ENCODE results near the gene USP48.

The USP48 gene

GRCh38 chr1:21749109-21749508, 33.8 kb downstream of the USP48 start:
- DNase-seq (ENCODE audit: low read depth), result no peak

GRCh38 chr1:21743476-21743875, 39.5 kb downstream of the USP48 start:
- DNase-seq (ENCODE audit: low read depth), result no peak

GRCh38 chr1:21742578-21742977, 40.4 kb downstream of the USP48 start:
- no peak for DNase-seq (ENCODE audit: low read depth)

GRCh38 chr1:21741206-21741605, 41.7 kb downstream of the USP48 start:
- no peak for DNase-seq (ENCODE audit: low read depth)

GRCh38 chr1:21736876-21737275, 46.1 kb downstream of the USP48 start:
- no peak for DNase-seq (ENCODE audit: low read depth)

- no peak for DNase-seq (ENCODE audit: low read depth)
Measured at GRCh38 chr1:21736011-21736410, 46.9 kb downstream of the USP48 start.

GRCh38 chr1:21734526-21734925, 48.4 kb downstream of the USP48 start:
- DNase-seq (ENCODE audit: low read depth), result no peak

- DNase-seq (ENCODE audit: low read depth), result no peak
Measured at GRCh38 chr1:21732664-21733063, 50.3 kb downstream of the USP48 start.

GRCh38 chr1:21725748-21726392, 57.1 kb downstream of the USP48 start:
- DNase-seq (ENCODE audit: low read depth), result no peak

GRCh38 chr1:21724570-21724969, 58.4 kb downstream of the USP48 start:
- DNase-seq (ENCODE audit: low read depth), result no peak

GRCh38 chr1:21724098-21724497, 58.9 kb downstream of the USP48 start:
- DNase-seq (ENCODE audit: low read depth), result no peak

GRCh38 chr1:21721295-21721985, 61.5 kb downstream of the USP48 start:
- no peak for DNase-seq (ENCODE audit: low read depth)

- DNase-seq (ENCODE audit: low read depth), result no peak
Measured at GRCh38 chr1:21716169-21716568, 66.8 kb downstream of the USP48 start.

- no peak for DNase-seq (ENCODE audit: low read depth)
Measured at GRCh38 chr1:21707891-21708290, 75.1 kb downstream of the USP48 start.

GRCh38 chr1:21707086-21707840, 75.7 kb downstream of the USP48 start:
- no peak for DNase-seq (ENCODE audit: low read depth)

- no peak for DNase-seq (ENCODE audit: low read depth)
Measured at GRCh38 chr1:21706151-21706835, 76.7 kb downstream of the USP48 start.

GRCh38 chr1:21705303-21705980, 77.5 kb downstream of the USP48 start:
- no peak for DNase-seq (ENCODE audit: low read depth)

- DNase-seq (ENCODE audit: low read depth), result no peak
Measured at GRCh38 chr1:21704145-21704544, 78.8 kb downstream of the USP48 start.

- DNase-seq (ENCODE audit: low read depth), result no peak
Measured at GRCh38 chr1:21703318-21703963, 79.5 kb downstream of the USP48 start.

GRCh38 chr1:21702780-21703179, 80.2 kb downstream of the USP48 start:
- DNase-seq (ENCODE audit: low read depth), result no peak

GRCh38 chr1:21701401-21701800, 81.5 kb downstream of the USP48 start:
- no peak for DNase-seq (ENCODE audit: low read depth)

- no peak for DNase-seq (ENCODE audit: low read depth)
Measured at GRCh38 chr1:21700094-21700493, 82.9 kb downstream of the USP48 start.
